Activated CD8-positive, alpha-beta T cell treated with anti-CD3 and anti-CD28 coated beads for 36 hours (primary cell): ENCODE measurements around the gene ZFYVE28. TPM values are rescaled to one million over a fixed set of nuclear protein-coding genes. Genes with fewer than 3 reads are reported as not detected.

Source experiments
- ATAC-seq: fragments of 200-7000 bp; cut with Tn5 transposase; one replicate; pipeline ENCODE4 v1.10.0; 2021; ENCODE audit warnings: mild to moderate bottlenecking, moderate library complexity
- CTCF ChIA-PET: fragments of 350-600 bp; sonication (Branson Sonifier 250); formaldehyde crosslinking; loops from one replicate; lab custom pipeline; 2021; ENCODE audit warnings: antibody characterized with exemption; lab: Charles Lee
- POLR2A ChIA-PET: fragments of 350-600 bp; sonication (Branson Sonifier 250); formaldehyde crosslinking; loops from one replicate; lab custom pipeline; 2021; ENCODE audit warnings: antibody characterized with exemption; lab: Charles Lee
- DNase-seq: peaks from one replicate; pipeline ENCODE4 v3.0.0-alpha.2; 2020
- H3K27ac Mint-ChIP-seq: one replicate; pipeline ENCODE4 v1.8.0; 2021; ENCODE audit warnings: mild to moderate bottlenecking, mixed read lengths
- H3K27me3 Mint-ChIP-seq: one replicate; pipeline ENCODE4 v1.8.0; 2021; ENCODE audit warnings: mixed read lengths
- H3K36me3 Mint-ChIP-seq: one replicate; pipeline ENCODE4 v1.8.0; 2021; ENCODE audit warnings: low read depth, mixed read lengths
- H3K4me1 Mint-ChIP-seq: one replicate; pipeline ENCODE4 v1.8.0; 2021; ENCODE audit warnings: low read depth, mixed read lengths
- H3K4me3 Mint-ChIP-seq: one replicate; pipeline ENCODE4 v1.8.0; 2021; ENCODE audit warnings: mild to moderate bottlenecking, moderate library complexity, mixed read lengths
- H3K9me3 Mint-ChIP-seq: one replicate; pipeline ENCODE4 v1.8.0; 2021; ENCODE audit warnings: mixed read lengths
- intact Hi-C: fragments of 100-400 bp; cut with micrococcal nuclease; formaldehyde crosslinking; loops from one replicate; pipeline ENCODE4 v1.10.0; 2022
- total RNA-seq, 2 experiments: library from RNA; stranded (reverse); gene quantifications; one replicate each; pipeline ENCODE4 v1.2.3, GENCODE V29; 2021
- TF ChIP-seq, protein P1 (sequence below): fragments of 200-600 bp; IDR thresholded peaks from one replicate; pipeline ENCODE4 v1.8.0; 2022; ENCODE audit warnings: antibody characterized with exemption, mild to moderate bottlenecking

ZFYVE28 gene
- total RNA-seq, 2 experiments from 2014 or later = 4.9 to 7.0 TPM

DNA sequence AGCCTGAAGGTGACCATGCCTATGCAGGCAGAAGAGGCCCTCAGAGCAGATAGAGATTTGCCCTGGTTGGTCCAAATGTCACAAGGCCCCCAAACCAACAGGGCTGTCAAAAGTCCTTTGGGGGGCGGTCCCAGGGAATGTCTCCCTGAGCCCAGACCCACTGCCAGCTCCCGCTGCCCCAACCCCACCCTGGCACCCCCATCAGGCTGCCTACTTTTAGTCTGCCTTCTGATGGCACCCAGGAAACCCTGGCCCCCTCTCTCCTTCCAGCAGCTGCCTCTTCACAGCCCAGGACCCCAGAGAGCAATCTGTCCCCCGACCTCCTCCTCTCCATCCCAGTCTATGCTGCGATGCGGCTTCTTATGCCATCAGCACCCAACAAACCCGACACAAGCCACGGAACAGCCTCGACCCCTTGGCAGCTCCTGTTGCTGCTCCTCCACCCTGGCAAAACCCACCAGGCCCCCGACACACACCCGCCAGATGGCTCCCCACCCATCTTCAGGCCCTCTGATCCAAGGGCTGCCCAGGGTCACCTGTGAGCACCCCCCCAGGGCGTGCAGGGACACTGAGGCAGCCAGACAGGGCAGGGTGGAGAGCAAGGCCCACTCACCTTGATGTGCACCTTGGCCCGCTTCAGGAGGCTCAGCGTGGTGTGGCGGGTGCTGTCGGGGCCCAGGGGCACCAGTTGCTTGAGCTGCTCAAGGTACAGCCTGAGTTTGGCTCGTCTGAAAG lies 166.5 kb downstream of the ZFYVE28 start:
- H3K36me3 Mint-ChIP-seq = no peaks in the 10 kb centered on the region
- H3K4me1 Mint-ChIP-seq = no peaks in the 10 kb centered on the region
- no peak overlapping the region for H3K27ac Mint-ChIP-seq
- no peaks in the 10 kb centered on the region for H3K9me3 Mint-ChIP-seq
- ChIA-PET CTCF (no interaction called here), POLR2A (interaction anchor here (1.9 to 2.2 kb wide), 2 partner anchors 8 to 11 kb away, joined by 4 to 13 read pairs; partner anchors contain the start of genes HAUS3 and POLN)
- no peak overlapping the region for H3K4me3 Mint-ChIP-seq
- TF ChIP-seq, protein P1, sequence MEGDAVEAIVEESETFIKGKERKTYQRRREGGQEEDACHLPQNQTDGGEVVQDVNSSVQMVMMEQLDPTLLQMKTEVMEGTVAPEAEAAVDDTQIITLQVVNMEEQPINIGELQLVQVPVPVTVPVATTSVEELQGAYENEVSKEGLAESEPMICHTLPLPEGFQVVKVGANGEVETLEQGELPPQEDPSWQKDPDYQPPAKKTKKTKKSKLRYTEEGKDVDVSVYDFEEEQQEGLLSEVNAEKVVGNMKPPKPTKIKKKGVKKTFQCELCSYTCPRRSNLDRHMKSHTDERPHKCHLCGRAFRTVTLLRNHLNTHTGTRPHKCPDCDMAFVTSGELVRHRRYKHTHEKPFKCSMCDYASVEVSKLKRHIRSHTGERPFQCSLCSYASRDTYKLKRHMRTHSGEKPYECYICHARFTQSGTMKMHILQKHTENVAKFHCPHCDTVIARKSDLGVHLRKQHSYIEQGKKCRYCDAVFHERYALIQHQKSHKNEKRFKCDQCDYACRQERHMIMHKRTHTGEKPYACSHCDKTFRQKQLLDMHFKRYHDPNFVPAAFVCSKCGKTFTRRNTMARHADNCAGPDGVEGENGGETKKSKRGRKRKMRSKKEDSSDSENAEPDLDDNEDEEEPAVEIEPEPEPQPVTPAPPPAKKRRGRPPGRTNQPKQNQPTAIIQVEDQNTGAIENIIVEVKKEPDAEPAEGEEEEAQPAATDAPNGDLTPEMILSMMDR = no peak
- no peaks in the 10 kb centered on the region for H3K27me3 Mint-ChIP-seq
- ATAC-seq = no peak
- no peak for DNase-seq
- intact Hi-C loops = no loop called here

DNA sequence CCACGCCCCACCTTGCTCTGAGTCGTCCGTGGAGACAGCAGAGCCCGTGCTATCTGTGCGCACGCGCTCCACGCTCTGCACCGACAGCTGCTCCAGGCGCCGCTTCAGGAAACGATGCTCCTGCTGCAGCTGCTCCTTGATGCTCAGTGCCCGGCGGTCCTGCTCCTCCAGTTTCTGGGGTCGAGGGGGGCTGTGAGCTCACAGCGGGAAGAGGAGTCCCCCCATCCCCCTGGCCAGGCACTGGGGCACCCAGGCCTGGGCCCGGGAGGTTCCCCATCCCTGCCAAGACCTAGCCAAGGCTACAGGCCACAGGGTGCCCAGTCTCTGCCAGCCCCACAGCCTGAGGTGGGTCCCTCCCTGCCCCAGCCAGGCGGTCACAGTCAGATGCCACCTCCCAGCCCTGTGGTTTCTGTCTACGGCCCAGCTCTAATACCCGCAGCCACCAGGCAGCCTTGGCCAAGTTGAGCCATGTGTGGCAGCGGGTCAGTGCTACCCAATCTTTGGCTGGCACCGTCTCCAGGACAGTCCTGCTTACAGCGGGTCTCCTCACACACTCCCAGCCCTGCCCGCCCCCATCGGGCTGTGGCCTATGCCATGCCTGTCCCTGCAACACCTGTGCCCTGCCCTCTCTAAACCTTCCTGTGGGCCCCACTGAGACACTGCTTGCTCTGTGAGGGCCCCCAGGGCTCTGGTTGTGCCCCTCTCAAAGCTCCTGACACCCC lies 167.2 kb downstream of the ZFYVE28 start:
- Mint-ChIP-seq H3K27ac (no peak overlapping the region), H3K4me3 (no peak overlapping the region), H3K36me3 (no peaks in the 10 kb centered on the region), H3K9me3 (no peaks in the 10 kb centered on the region), H3K27me3 (no peaks in the 10 kb centered on the region), H3K4me1 (no peaks in the 10 kb centered on the region)
- ChIA-PET CTCF (no interaction called here), POLR2A (interaction anchor here (1.9 to 2.2 kb wide), 2 partner anchors 9 to 10 kb away, joined by 4 to 13 read pairs; partner anchors contain the start of genes HAUS3 and POLN)
- TF ChIP-seq, protein P1 = no peak
- ATAC-seq = no peak
- intact Hi-C loops = no loop called here
- no peak for DNase-seq

DNA sequence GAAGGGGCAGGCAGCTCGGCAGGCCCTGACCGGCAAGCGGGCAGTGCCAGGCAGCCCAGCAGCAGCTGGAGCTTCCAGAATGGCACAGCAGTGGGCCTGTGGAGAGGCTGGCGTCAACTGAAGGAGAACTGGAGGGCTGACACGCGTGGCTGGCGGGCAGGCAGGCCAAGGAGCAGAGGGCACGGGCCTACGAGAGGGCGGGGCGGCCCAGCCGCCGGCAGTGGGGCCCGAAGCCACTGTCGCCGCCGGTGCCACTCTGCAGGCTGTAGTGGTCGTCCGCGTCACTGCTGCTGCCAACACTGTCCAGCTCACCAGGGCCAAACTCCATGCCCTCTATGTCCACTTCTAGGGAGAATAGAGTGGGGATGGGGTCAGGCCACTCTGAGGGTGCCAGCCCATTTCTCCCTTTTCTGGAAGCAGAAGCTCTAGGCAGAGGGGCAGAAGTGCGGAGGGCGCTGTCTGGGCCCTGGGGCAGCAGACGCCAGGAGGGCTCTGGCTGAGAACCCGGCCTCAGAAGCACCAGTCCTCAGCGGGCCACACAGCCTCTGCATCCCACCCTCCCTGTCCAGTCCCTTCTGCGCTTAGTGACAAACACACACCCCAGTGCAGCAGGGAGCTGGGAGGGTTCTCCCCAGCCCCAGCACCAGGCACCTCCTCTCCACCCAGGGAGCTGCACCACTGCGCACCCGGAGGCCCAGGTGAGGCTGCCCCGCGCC lies 167.9 kb downstream of the ZFYVE28 start:
- Mint-ChIP-seq H3K27ac (no peak overlapping the region), H3K4me1 (peaks cover 4% of the 10 kb centered on the region), H3K9me3 (no peaks in the 10 kb centered on the region), H3K4me3 (no peak overlapping the region), H3K27me3 (no peaks in the 10 kb centered on the region), H3K36me3 (no peaks in the 10 kb centered on the region)
- ChIA-PET POLR2A (interaction anchor here (1.9 to 2.2 kb wide), 2 partner anchors 9 to 10 kb away, joined by 4 to 13 read pairs; partner anchors contain the start of genes HAUS3 and POLN), CTCF (interaction anchor here (1.1 kb wide), 1 partner anchor 30 kb away, joined by 3 read pairs; no protein-coding TSS in a partner anchor)
- TF ChIP-seq, protein P1 = no peak
- ATAC-seq (no peak), DNase-seq (no peak)
- intact Hi-C loops = no loop called here

DNA sequence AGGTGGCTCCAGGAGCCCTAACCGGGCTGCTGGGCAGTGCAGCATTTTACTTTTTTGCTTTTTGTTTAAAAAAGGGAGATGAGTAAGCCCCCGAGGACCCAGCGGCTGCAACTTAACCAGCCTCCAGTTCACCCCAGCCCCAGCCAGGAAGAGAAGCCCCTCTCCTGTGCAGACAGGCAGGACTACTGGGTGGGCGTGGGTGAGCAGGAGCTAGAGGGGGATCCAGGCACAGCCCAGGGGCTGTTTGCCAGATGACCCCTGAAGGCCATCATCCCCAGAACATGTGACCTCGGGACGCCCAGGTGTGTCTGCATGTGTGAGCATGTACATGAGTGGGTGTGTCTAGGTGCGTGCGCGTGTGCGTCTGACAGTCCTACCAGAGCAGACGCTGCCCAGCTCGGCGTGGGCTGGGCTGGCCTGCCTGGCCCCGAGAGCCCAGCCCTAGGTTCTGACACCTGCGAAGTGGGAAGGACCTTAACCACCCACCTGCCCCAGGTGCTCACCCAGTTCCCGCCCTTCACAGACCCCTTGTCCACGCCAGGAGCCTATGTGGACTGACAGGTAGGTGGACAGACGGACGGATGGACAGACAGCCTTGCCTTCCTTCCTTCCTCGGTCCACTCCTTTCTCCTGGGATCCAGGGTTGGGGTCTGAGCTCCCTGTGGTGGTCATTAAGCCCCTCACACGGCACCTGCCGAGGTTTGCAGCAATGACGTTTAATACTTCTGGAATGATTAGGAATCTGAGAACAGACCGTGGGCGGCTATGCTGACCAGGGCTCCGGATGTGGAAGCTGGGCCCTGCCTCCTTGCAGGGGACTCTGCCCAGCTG lies 168.7 kb downstream of the ZFYVE28 start:
- H3K27me3 Mint-ChIP-seq = no peaks in the 10 kb centered on the region
- no peaks in the 10 kb centered on the region for H3K36me3 Mint-ChIP-seq
- ChIA-PET POLR2A (interaction anchor here (1.9 to 2.2 kb wide), 2 partner anchors 9 to 11 kb away, joined by 4 to 13 read pairs; partner anchors contain the start of genes HAUS3 and POLN), CTCF (interaction anchor here (1.1 kb wide), 1 partner anchor 29 kb away, joined by 3 read pairs; no protein-coding TSS in a partner anchor)
- DNase-seq (no peak), ATAC-seq (no peak)
- intact Hi-C loops = no loop called here
- no peak overlapping the region for H3K4me3 Mint-ChIP-seq
- TF ChIP-seq, protein P1 = no peak
- H3K9me3 Mint-ChIP-seq = no peaks in the 10 kb centered on the region
- peaks cover 11% of the 10 kb centered on the region for H3K4me1 Mint-ChIP-seq
- H3K27ac Mint-ChIP-seq = no peak overlapping the region
